Gastrocnemius medialis (tissue), 4 donors: ENCODE results near the gene PKP1.

ENCODE experiments used
- CTCF ChIP-seq, 5 experiments: fragments of 450-650 bp in 3 of 5; fragments of 200-600 bp in 2 of 5; sonication (generic) in 2 of 5; IDR thresholded peaks in 4 of 5; conservative IDR thresholded peaks in 1 of 5; 1 replicate in 4 of 5; 2 replicates in 1 of 5; pipeline ENCODE4 v1.5.1; 2016 to 2019; ENCODE audit warnings: antibody characterized with exemption in 5 of 5, mild to moderate bottlenecking in 3 of 5, moderate library complexity in 3 of 5
- POLR2A ChIP-seq, 2 donors: fragments of 450-650 bp; IDR thresholded peaks; one replicate each; pipeline ENCODE4 v1.6.1; 2017; ENCODE audit warnings: antibody characterized with exemption in 2 of 2, mild to moderate bottlenecking in 2 of 2, moderate library complexity in 2 of 2

DNA sequence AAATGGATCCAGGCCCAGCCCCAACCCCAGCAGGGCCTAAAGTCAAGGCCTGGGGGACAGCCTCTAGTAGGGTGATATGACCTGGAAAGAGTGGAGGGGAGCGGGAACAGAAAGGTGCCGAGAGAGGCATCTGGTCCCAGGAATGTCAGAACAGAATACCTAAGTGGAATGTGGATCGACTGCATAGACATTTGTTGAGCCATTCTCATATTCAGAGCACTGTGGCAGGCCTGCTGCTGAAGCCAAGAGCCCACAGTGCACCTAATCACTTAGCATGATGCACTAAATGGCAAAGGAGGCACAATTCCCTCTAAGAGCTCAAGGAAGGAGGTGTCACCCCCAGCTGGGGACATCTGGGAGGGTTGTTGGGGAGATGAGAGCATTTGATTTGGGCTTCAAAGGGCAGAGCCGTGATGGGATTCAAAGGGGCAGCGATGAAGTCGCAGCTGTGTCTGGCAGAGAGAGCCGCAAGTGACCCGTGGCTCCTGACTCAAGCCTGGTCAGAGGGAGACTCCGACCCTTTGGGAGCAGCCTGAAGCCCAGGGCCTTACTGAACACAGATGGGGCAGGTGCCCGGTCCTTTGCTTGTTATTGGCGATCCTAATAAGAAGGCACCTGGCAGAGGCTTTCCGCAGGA lies 8.6 kb upstream of the PKP1 start:
- TF ChIP-seq CTCF (IDR thresholded peaks at IDR 0.05 in 4 of 5, conservative IDR thresholded peaks at IDR 0.05 in 1 of 5), result no peak
- no peak for TF ChIP-seq POLR2A (IDR thresholded peaks at IDR 0.05)
